Measurements from ENCODE around the gene CENPV. TPM values are rescaled to one million over a fixed set of nuclear protein-coding genes. Genes with fewer than 3 reads are reported as not detected.

CENPV gene
- total and polyA plus RNA-seq, 10 of the 15 experiments (the other 5 are each of a cell fraction or from before 2014, with no cell fraction given): 22.5 to 98.6 (median 80.8) TPM

- TF ChIP-seq, protein P1, sequence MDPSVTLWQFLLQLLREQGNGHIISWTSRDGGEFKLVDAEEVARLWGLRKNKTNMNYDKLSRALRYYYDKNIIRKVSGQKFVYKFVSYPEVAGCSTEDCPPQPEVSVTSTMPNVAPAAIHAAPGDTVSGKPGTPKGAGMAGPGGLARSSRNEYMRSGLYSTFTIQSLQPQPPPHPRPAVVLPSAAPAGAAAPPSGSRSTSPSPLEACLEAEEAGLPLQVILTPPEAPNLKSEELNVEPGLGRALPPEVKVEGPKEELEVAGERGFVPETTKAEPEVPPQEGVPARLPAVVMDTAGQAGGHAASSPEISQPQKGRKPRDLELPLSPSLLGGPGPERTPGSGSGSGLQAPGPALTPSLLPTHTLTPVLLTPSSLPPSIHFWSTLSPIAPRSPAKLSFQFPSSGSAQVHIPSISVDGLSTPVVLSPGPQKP (IDR thresholded peaks at IDR 0.05; ENCODE audit: low read depth, low read length): no peak
- ATAC-seq (no peak), DNase-seq (ENCODE audit: low read depth, low spot score) (no peak), FAIRE-seq (no peak)
- Histone ChIP-seq H3K27ac (ENCODE audit: control insufficient read depth, insufficient read depth) (no peak overlapping the region; the same call in 1 of the 2 replicates), H3K9me3 (replicated peaks; ENCODE audit: control insufficient read depth, insufficient read depth, low read length) (no peaks in the 10 kb centered on the region; the same call in 2 of the 3 replicates), H3K79me2 (ENCODE audit: control insufficient read depth, insufficient read depth, low read length) (peaks cover 31% of the 10 kb centered on the region), H3K36me3 (ENCODE audit: control insufficient read depth in 2 of 2, insufficient read depth in 2 of 2, low read length in 1 of 2) (peaks cover 4 to 11% of the 10 kb centered on the region in 2 experiments), H3K9ac (ENCODE audit: control insufficient read depth, insufficient read depth, low read length) (no peak overlapping the region), H3K4me2 (ENCODE audit: control insufficient read depth, insufficient read depth) (peak overlapping the region; percentile 50; the same call in 1 of the 2 replicates), H3K4me3 (peak overlapping the region; percentile 76; the same call in 1 of the 2 replicates), H3K27me3 (replicated peaks in 1 of 2; ENCODE audit: control insufficient read depth in 2 of 2, insufficient read depth in 2 of 2, low read length in 1 of 2) (no peaks in the 10 kb centered on the region), H2AFZ (ENCODE audit: control insufficient read depth, low read depth, low read length) (no peak overlapping the region), H3K4me1 (ENCODE audit: control insufficient read depth, insufficient read depth, low read length) (peaks cover 16% of the 10 kb centered on the region), H4K20me1 (ENCODE audit: control insufficient read depth, insufficient read depth) (peaks cover 4% of the 10 kb centered on the region)
- WGBS (ENCODE audit: insufficient coverage, insufficient replicate concordance, low lambda C conversion rate, missing lambda C conversion rate): 78% methylated on average over 5 of the region's 5 CpGs
- intact Hi-C loops (cut with micrococcal nuclease; ENCODE audit: unreplicated experiment) (no loop called here), in situ Hi-C loops (cut with MboI) (loop anchor here (5.0 kb wide), 1 partner anchor 33 kb away; the partner anchor contains the start of gene TRPV2)
- CTCF ChIA-PET: interaction anchor here (0.7 to 4.5 kb wide), 7 partner anchors 20 to 142 kb away, joined by 3 to 53 read pairs (median 5); partner anchors contain the start of gene TRPV2
- BruUV-seq (replicated peaks): no TSS peak
- POLR2A ChIA-PET: interaction anchor here (0.8 to 2.6 kb wide), 2 partner anchors 24 to 32 kb away, joined by 4 to 7 read pairs; partner anchors contain the start of gene TRPV2
- SMC1A ChIA-PET (ENCODE audit: uncharacterized antibody, unreplicated experiment): interaction anchor here (0.7 to 1.7 kb wide), 7 partner anchors 15 to 137 kb away, joined by 3 to 16 read pairs (median 4); partner anchors contain the start of gene TRPV2
- RAD21 ChIA-PET (ENCODE audit: unreplicated experiment): interaction anchor here (1.2 to 1.9 kb wide), 4 partner anchors 25 to 138 kb away, joined by 3 to 8 read pairs (median 4); partner anchors contain the start of gene TRPV2
Observed at GRCh38 chr17:16383772-16384287, 30.6 kb upstream of the CENPV start.

- H3K79me2 ChIP-seq (ENCODE audit: control insufficient read depth, insufficient read depth, low read length): peaks cover 31% of the 10 kb centered on the region
- CTCF ChIA-PET: interaction anchor here (0.7 to 4.5 kb wide), 8 partner anchors 20 to 143 kb away, joined by 3 to 53 read pairs (median 4); partner anchors contain the start of gene TRPV2
- no peak for DNase-seq (ENCODE audit: low read depth, low spot score)
- H3K4me3 ChIP-seq: peak overlapping the region; percentile 76
- no peaks in the 10 kb centered on the region for H3K27me3 ChIP-seq (replicated peaks in 1 of 2; ENCODE audit: control insufficient read depth in 2 of 2, insufficient read depth in 2 of 2, low read length in 1 of 2)
- RAD21 ChIA-PET (ENCODE audit: unreplicated experiment): interaction anchor here (1.0 to 1.9 kb wide), 5 partner anchors 25 to 138 kb away, joined by 3 to 8 read pairs (median 4); partner anchors contain the start of gene TRPV2
- H2AFZ ChIP-seq (ENCODE audit: control insufficient read depth, low read depth, low read length): no peak overlapping the region
- SMC1A ChIA-PET (ENCODE audit: uncharacterized antibody, unreplicated experiment): interaction anchor here (1.0 to 3.0 kb wide), 7 partner anchors 14 to 138 kb away, joined by 3 to 16 read pairs (median 5); partner anchors contain the start of gene TRPV2
- no peak overlapping the region for H3K9ac ChIP-seq (ENCODE audit: control insufficient read depth, insufficient read depth, low read length)
- WGBS (ENCODE audit: insufficient coverage, insufficient replicate concordance, low lambda C conversion rate, missing lambda C conversion rate): 34% methylated on average over 4 of the region's 4 CpGs
- ATAC-seq: peak; percentile 5; the same call in 1 of the 3 replicates
- H4K20me1 ChIP-seq (ENCODE audit: control insufficient read depth, insufficient read depth): peaks cover 4% of the 10 kb centered on the region
- H3K4me2 ChIP-seq (ENCODE audit: control insufficient read depth, insufficient read depth): peak overlapping the region; percentile 83
- in situ Hi-C loops (cut with MboI): loop anchor here (5.0 kb wide), 1 partner anchor 34 kb away; the partner anchor contains the start of gene TRPV2
- FAIRE-seq: no peak
- H3K9me3 ChIP-seq (replicated peaks; ENCODE audit: control insufficient read depth, insufficient read depth, low read length): no peaks in the 10 kb centered on the region; the same call in 2 of the 3 replicates
- H3K4me1 ChIP-seq (ENCODE audit: control insufficient read depth, insufficient read depth, low read length): peaks cover 16% of the 10 kb centered on the region
- POLR2A ChIA-PET: interaction anchor here (2.6 to 3.2 kb wide), 2 partner anchors 25 to 33 kb away, joined by 7 to 37 read pairs; partner anchors contain the start of gene TRPV2
- peaks cover 4 to 11% of the 10 kb centered on the region in 2 experiments for H3K36me3 ChIP-seq (ENCODE audit: control insufficient read depth in 2 of 2, insufficient read depth in 2 of 2, low read length in 1 of 2)
- BruUV-seq (replicated peaks): no TSS peak
- intact Hi-C loops (cut with micrococcal nuclease; ENCODE audit: unreplicated experiment): no loop called here
- no peak overlapping the region for H3K27ac ChIP-seq (ENCODE audit: control insufficient read depth, insufficient read depth)
- TF ChIP-seq BACH1 (IDR thresholded peaks at IDR 0.05; ENCODE audit: borderline replicate concordance) (0 out of 2 replicates have a peak, but pooled peaks have one; percentile 30), RB1 (IDR thresholded peaks at IDR 0.05; ENCODE audit: borderline replicate concordance) (no peak), CBFB (IDR thresholded peaks at IDR 0.05; ENCODE audit: low read depth) (no peak), YBX1 (IDR thresholded peaks at IDR 0.05) (no peak), MTA3 (IDR thresholded peaks at IDR 0.05; ENCODE audit: borderline replicate concordance, low read length) (no peak), GABPA (IDR thresholded peaks at IDR 0.05; ENCODE audit: low read depth) (no peak), BMI1 (IDR thresholded peaks at IDR 0.05; ENCODE audit: borderline replicate concordance) (no peak), FOXK2 (IDR thresholded peaks at IDR 0.05) (no peak), NR2F1 (conservative IDR thresholded peaks at IDR 0.05) (no peak), IKZF2 (IDR thresholded peaks at IDR 0.05) (no peak), POLR2AphosphoS2 (IDR thresholded peaks at IDR 0.05; ENCODE audit: low read depth, low read length) (peak; percentile 64; the same call in 1 of the 2 replicates), GATAD2B (conservative IDR thresholded peaks at IDR 0.05; ENCODE audit: low read depth) (no peak), ZNF274 (IDR thresholded peaks at IDR 0.05; ENCODE audit: insufficient read depth, insufficient read length) (no peak), HCFC1 (IDR thresholded peaks at IDR 0.05; ENCODE audit: low read length) (no peak)
Observed at GRCh38 chr17:16383216-16383615, 29.9 kb upstream of the CENPV start.
